ENCODE data around the gene ADGRL4. TPM values are rescaled to one million over a fixed set of nuclear protein-coding genes. Genes with fewer than 3 reads are reported as not detected.
"Not testable (repeated sequence)": the region's sequence is repeated elsewhere in the genome, so short reads cannot be mapped to it uniquely, and the experiment has no call there.

ADGRL4 gene
- 10 to 100 TPM; 11.0 to 15.8 (median 12.4) TPM for polyA plus RNA-seq (ENCODE audit: insufficient read depth in 1 of 5, insufficient read length in 5 of 5, low replicate concordance in 1 of 5)
- long read RNA-seq, donor 1, transcript ADGRL4-201 (15 exons, 3,527 nt): major isoform, 6 of 11 reads
- long read RNA-seq, donor 1, partial matches to known transcripts: 5 of 11 reads
- long read RNA-seq, donor 1, other reads (novel, unspliced or antisense): 0 of 11 reads
- long read RNA-seq, donor 2, partial matches to known transcripts: 0 of 1 reads
- long read RNA-seq, donor 2, other reads (novel, unspliced or antisense): 0 of 1 reads
- long read RNA-seq, donor 3, partial matches to known transcripts: 0 of 2 reads
- long read RNA-seq, donor 3, other reads (novel, unspliced or antisense): 0 of 2 reads
- long read RNA-seq, donor 4, partial matches to known transcripts: 0 of 1 reads
- long read RNA-seq, donor 4, other reads (novel, unspliced or antisense): 0 of 1 reads
- long read RNA-seq, donor 5, transcript ADGRL4-201 (15 exons, 3,527 nt): major isoform, 5 of 5 reads
- long read RNA-seq, donor 5, partial matches to known transcripts: 0 of 5 reads
- long read RNA-seq, donor 5, other reads (novel, unspliced or antisense): 0 of 5 reads
- long read RNA-seq, donor 6, partial matches to known transcripts: 0 of 1 reads
- long read RNA-seq, donor 6, other reads (novel, unspliced or antisense): 0 of 1 reads
- long read RNA-seq, donor 7, partial matches to known transcripts: 0 of 2 reads
- long read RNA-seq, donor 7, other reads (novel, unspliced or antisense): 0 of 2 reads
- long read RNA-seq, donor 8, partial matches to known transcripts: 0 of 2 reads
- long read RNA-seq, donor 8, other reads (novel, unspliced or antisense): 0 of 2 reads

DNA sequence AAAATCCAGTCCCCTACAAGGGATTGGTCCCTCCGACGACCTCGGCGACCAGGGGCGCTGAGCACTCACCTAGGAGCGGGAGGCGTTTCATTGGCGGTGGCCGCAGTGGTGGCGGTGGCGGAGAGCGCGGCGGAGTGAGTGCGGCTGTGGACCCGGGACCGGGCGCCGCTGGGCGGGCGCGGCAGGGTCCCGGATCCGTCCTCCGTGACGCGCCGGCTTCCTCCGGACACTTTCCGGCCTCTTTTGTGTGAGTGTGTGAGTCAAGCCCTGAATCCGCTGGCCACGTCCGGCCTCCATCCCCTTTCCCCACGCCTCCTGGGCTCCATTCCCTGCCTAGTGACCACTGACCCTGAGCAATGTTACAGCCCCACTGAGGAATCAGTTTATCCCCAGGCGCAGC, at the start of gene ADGRL4:
TSS of gene ADGRL4 (minus strand) at position 167 of the 400 bp plus-strand sequence. CDS start at position 91, 76 bp downstream.
- peak; percentile 19 to 22 for DNase-seq

DNA sequence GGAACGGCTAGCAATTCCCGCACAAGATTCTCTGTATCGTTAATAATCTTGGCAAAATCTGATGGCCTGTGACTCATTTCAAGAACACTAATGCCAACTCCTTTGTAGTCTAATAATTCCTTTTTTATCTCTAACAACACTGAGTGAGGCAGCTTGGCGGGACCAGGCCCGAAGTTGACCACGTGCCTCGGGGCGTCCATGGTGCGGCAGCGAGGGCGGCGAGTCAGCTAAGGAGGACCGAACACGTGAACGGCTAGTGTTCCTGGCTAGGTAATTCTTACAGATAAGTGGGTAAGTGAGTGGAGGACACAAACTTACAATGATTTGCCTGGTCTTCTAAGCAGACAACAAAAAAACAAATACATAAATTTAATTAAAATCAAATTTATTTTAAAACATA, 49.3 kb upstream of the ADGRL4 start:
- no peak for DNase-seq

DNA sequence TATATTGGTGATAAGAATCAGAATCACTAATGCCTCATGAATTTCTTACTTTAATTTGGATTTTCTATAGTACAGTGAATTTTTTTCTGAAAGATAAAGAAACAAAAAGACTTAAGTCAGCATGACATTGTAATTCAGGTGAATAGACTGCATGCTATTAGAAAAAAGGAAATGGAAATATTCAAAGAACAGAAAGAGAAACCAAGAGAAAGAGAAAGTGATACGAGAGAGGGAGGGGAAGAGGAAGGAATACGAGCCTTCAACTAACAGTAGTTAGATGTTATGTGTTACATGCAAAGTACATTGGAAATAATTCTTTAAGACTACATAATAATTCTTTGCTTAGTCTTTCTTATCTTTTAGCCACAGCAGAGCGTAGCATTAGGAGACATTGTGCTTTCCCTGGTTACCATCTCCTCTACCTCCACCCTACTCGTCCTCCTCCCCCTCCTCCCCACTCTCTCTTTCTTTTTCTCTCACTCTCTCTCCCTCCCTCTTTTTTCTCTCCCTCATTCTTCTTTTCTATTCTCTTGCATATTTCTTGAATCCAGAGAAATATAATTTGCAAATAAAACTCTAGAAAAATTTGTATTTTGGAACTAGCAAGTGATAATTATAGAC, 46.4 kb upstream of the ADGRL4 start:
- no peak for DNase-seq

DNA sequence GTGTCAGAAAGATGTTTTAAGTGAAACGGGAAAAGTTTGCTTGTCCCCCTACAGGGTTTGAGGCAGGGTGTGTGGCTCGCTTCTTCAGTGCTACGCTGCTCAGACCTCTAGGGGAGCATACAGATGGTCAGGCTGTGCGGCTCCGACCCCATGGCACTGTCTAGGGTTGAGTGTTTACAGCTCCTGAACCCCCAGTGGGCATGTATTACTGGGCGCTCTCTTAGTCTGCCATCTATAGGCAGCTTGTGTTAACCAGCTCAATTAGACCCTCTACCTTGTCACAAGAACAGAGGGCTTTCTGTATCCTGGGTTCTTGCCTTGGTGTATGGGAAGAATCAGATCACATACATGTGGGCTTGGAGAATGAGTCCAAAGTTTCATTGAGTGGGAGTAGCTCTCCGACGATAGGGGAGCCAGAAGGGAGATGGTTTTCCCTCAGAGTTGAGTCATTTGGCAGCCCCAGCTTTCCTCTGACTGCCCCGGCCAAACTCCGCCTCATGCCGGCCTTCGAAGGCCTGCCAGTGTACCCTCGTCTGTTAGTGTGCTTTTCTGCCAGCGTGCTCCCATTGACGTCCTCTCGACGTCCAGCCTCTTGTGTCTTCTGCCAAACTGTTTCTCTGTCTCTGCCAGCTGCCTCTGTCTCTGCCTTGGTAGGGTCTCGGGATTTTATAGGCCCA, 38.6 kb upstream of the ADGRL4 start:
- DNase-seq: no peak

DNA sequence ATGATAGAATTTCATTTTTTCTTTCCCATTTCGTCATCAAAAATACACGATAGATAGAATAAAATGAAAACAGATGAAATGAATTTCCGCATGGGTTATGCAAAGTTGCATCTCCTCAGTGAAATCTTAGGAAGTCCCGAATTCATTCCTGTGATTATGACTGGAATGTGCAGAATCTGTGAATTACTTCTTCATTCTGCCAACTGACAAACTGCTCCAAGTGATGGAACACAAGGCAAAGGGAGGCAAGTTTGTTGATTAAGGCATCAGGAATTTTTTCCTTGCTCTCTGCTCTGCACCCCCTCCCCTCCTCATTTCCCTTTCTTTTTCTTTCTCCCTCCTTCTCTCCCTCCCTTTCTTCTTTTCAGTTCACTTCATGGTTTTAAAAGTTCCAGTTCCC, 37.0 kb upstream of the ADGRL4 start:
- no peak for DNase-seq

DNA sequence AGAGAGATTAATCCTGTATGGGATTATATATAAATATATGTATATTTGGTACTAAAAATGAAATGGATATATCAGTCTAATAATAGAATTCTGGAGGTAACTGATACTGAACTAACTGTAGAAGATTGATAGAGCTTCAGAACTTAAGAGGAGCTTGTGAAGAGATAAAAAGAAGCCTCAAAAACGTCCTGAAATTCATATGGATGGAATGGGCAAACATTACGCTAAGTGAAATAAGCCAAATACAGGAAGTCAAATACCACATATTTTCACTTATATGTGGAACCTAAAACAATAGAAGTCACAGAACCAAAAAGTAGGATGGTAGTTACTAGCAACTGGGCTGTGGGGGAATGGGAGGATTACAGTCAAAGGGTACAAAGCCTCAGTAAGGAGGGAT, 36.0 kb upstream of the ADGRL4 start:
- no peak for DNase-seq

DNA sequence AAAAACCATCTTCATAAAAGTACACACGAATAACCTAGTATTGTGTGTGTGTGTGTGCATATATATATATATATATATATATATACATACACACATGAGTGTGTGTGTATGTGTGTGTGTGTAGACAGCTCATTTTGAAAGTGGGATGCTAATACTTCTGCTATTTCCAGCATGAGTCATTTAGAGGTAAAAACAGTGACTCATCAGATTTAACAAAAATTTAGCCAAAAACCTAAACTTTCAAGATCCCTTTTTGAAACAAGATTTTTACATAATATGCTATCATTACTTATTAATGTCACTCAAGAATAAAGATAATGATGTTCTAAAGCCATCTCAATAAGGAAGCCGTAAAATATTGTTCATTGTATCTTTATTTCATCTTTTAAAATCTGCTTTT, 35.6 kb upstream of the ADGRL4 start:
- no peak for DNase-seq

DNA sequence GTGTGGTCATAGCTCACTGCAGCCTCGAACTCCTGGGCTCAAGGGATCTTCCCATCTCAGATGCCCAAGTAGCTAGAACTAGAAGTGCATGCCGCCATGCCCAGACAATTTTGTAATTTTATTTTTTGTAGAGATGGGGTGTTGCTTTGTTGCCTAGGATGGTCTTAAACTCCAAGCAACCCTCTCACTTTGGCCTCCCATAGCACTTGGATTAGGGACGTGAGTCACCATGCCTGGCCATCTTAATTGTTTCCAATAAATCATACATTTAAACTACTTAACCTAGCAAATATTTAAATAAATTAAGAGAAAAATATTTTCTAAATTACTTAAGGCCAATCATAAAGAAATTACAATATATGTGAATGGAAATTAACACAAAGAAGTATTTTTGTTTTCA, 35.1 kb upstream of the ADGRL4 start:
- DNase-seq: no peak

DNA sequence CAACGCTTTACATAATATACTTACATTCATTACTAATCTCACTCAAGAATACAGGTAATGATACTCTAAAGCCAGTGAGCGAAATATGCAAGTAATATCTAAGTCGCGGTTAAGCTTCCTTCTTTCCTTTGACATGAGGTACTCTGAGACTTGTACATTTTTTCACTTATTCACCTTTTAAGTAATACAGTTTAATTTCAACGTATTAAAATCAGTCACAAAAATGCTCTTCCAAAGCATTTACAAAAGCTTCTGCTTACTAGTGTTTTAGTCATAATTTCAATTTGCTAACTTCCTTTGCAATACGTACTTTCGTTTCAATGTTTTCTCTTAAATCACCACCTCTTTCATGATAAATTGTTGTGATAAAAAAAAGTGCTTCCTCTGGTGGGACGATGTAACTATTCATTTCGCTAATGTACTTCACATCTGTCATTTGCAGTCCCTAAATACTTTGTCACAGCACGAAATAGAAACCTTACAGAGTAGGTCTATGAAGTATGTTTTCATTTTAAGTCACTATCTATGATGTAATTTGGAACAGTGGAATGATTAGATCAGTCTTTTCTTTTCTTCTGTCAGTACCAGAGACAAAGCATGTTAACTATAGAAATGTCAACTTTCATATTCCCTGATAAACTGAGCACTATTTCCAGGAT, 34.0 kb upstream of the ADGRL4 start:
- DNase-seq: no peak

DNA sequence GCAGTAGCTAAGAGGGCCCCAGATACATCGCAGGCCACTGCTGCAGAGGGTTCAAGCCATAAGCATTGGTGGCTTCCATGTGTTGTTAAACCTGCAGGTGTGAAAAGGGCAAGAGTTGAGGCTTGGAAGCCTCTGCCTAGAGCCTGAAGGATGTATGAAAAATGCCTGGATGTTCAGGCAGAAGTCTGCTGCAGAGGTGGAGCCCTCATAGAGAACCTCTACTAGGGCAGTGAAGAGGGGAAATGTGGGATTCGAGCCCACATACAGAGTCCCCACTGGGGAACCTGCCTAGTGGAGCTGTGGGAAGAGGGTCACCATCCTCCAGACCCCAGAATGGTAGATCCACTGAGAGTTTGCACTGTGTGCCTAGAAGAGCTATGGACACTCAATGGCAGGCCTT, 30.6 kb upstream of the ADGRL4 start:
- no peak for DNase-seq

DNA sequence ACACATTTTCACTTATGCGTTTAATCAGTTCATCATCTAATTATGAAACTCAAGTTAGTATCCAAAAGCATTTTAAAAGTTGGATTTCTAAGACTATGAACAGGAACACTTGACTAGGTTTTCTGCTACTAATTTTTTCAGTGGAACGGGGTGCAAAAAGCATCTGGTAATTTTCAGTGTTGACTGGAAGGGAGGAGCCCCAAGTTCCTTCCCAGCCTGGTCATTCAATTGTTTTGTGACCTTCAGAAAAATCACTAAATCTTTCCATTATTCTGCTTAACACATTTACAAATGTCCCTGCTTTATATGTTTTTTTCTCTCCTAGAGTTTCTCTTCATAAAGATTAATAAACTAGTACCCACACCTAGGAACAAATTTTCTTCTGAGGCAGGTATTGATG, 6.0 kb upstream of the ADGRL4 start:
- DNase-seq: no peak

DNA sequence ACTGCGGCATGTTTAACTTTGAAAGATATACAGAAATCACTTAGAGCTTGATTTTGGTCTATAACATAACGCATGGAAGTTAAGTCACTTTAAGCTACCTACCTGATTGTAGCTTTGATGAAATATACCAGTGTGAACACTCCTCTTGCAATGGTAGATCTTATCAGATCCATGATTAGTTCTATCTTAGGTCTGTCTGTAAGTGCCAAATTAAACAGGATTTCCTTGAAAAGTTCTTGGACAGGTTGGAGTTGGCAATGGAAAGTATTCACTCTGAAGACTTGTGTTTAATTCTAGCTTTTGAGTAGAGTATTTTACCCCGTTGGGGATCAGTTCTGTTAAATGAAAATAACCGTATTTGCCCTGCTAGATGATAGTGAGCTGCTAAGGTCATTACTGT, 4.1 kb upstream of the ADGRL4 start:
- DNase-seq: no peak

DNA sequence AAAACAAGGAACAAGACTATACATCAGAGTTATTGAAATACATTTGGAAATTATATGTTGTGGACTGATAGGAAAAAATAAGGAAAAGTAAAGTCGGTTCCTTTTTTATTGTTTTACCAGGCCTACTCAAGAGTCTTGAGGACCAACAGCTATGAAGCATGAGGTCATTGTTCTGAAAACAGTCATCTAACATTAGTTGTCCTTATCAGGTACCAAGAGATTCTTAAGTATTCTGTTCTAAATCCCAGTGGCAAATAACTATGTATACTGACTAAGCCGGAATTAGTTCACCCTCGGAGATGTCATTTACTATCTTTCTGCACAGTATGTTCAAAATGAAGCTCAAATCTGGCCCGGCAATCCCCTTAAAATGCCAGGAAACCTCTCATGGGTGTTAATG, 585 bp downstream of the ADGRL4 start:
- no peak for DNase-seq

DNA sequence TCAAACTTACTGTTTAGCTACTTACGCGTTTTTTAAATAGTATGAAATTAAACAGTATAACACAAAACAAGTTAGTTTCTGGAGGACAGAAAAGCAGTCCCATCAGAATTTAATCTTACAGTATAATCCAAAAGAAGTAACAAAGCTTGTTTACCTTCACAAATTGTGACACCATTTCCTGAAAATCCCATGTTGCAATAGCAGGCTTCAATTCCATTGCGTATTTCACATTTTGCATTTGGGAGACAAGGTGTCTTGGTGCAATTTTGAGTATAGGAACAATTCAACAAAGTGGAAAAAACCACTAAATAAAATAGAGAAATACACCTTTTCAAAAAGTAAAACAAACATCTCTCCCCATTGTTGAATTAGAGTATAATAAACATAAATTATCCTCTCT, 1.6 kb downstream of the ADGRL4 start:
- DNase-seq: no peak

DNA sequence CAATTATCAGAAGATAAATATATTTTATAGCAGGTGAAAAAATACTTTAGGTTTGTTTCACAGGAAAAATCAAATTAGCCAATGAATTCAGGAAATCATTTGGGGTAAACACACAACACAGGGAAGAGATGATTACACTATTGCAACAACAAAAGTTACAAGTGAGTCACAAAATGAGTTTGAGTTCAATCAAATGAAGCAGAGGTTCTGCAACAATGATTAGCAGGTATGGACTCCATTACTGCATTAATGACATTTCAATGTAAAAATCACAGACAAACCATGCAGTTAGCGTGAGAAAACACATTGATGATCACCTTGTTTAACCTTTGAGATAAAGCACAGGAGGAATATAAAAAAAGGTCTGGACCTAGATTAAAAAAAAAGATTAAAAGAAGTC, 9.7 kb downstream of the ADGRL4 start:
- DNase-seq: no peak

DNA sequence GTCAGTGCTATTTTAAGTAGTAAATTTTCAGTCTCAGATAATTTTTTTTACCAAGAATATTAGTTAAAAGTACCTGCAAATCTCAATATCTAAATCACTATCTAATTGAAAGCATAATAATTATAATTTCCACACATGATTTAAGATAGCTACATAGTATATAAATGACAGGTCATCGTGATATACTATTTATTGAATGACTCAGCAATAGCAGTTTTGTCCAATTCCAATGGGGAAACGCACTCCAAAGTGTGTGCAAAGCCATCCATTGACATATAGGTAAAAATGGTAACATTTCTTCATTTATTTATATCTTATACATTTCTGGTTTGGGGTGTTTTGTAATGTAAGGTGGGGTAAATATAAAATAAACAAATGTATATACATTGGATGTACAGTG, 19.5 kb downstream of the ADGRL4 start:
- DNase-seq: no peak

DNA sequence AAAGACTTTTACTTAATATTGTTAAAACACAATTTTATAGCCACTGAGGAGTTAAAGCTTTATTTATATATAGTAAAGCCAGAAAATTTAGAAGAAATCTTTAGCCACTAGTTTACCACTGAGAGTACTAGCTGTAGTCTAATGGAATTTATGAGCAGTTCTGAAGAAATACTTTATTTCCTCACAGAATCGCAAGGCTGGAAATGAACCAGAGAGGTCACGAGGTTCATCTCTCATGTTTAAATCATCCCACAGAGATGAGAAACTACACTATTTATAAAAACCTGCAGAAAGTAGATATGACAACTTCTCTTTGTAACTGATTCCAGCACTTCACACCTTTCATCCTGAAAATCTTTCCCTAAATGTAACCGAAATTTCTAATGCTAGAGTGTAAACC, 26.0 kb downstream of the ADGRL4 start:
- no peak for DNase-seq

DNA sequence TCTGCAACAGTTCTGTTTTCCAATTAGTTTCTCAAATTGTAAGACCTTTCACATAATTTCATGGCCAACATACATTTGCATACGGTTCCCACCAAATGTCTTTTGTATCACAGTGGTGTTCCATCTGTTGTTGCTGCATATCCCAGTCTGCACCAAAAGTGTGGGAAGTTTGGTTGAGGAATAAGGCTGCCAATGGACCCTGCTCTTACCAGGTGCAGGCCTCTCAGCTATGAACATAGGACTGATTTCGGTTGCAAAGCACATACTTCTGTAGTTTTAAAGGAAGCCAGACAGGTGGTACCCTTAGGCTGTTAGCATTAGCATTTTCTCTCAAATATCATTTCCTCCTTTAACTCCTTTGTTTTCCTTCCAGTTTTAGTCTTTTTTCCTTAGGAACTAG, 33.8 kb downstream of the ADGRL4 start:
- DNase-seq: no peak

DNA sequence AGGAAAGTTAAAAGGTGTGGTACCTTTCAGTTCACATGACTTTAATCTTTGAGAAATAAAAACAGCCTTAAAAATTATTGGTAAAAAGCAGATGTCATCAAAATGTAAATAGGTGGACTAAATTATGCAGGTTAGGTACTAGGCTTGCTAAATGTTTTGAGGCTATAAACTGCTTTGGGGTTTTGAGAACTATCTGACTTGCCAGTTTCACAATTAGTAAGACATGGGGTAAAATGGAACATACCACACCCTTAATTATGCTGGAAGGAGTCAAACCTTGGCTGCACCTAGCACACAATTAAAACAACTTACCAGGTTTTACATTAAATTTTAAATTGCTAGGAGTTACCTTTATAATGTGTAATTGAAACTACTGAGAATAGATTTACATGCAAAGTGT, 39.4 kb downstream of the ADGRL4 start:
- DNase-seq: not testable (repeated sequence)

DNA sequence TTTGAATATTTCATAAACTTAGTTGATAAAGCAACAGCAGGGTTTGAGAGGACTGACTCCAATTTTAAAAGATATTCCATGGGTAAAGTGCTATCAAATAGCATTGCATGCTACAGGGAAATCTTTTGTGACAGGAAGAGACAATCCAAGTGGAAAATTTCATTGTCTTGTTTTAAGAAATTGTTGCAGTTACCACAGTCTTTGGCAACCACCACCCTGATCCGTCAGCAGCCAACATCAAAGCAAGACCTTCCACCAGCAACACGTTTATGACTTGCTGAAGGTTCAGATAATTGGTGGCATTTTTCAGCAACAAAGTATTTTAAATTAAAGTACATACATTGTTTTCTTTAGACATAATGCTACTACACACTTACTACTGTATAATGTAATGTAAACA, 47.8 kb downstream of the ADGRL4 start:
- no peak for DNase-seq

DNA sequence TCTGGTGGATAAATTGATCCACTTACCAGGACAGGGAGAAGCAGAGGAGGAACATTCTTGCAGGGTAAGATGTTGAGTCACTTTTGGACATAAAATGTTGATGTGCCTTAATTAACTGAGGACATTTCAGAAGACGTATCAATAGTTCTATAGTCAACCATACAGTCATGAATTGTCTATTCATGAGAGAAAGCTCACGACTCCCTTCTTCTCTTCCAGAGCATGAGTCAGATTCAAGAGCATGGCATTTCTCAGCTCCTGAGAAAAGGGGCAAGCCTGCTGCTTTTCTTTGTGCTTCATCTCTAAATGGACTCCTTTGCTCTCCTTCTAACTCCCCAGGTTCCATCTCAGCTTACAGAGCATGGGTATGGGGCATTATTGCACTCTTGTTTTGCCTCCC, 55.7 kb downstream of the ADGRL4 start:
- DNase-seq: no peak

DNA sequence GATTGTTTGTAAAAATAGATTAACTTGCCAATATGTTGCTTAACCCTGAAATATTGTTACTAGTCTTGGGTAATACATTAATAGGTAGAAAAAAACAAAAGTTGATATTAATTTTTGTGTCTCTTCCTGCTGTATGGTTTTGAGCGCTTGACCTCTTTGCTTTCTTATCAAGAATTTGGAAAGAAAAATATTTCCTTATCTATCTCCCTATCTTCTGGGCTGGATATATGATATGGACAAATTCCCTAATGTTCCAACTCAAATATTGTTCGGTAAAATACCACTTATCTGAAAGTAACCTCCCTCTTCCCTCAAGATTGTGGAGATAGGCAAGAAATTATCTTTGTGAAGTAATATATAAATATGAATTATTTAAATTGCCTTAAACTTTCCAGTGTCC, 57.3 kb downstream of the ADGRL4 start:
- DNase-seq: no peak
